ENCODE results near the gene CILP2. TPM values are rescaled to one million over a fixed set of nuclear protein-coding genes. Genes with fewer than 3 reads are reported as not detected.

The CILP2 gene
- total and polyA plus RNA-seq, 2 experiments from 2014 or later, result 4.0 to 21.6 TPM

- ATAC-seq (no peak), DNase-seq (ENCODE audit: low spot score) (no peak)
- Histone ChIP-seq H3K36me3 (ENCODE audit: insufficient read depth) (no peaks in the 10 kb centered on the region), H3K79me2 (replicated peaks; ENCODE audit: insufficient read depth) (no peaks in the 10 kb centered on the region), H2AFZ (no peak overlapping the region), H4K20me1 (replicated peaks; ENCODE audit: insufficient read depth) (no peaks in the 10 kb centered on the region), H3F3A (replicated peaks; ENCODE audit: low read depth) (peaks cover 7% of the 10 kb centered on the region; the same call in 1 of the 2 replicates), H3K9me2 (ENCODE audit: insufficient read depth) (no peaks in the 10 kb centered on the region), H3K27me3 (ENCODE audit: insufficient read depth) (no peaks in the 10 kb centered on the region), H3K4me1 (ENCODE audit: insufficient read depth) (no peaks in the 10 kb centered on the region), H3K4me2 (no peak overlapping the region), H3K27ac (ENCODE audit: low read depth) (no peak overlapping the region), H3K4me3 (no peak overlapping the region)
- Mint-ChIP-seq H3K4me1 (peaks cover 6% of the 10 kb centered on the region; the same call in 1 of the 3 replicates), H3K4me3 (no peak overlapping the region), H3K27me3 (ENCODE audit: insufficient read depth, low read depth, poor library complexity) (peaks cover 11% of the 10 kb centered on the region), H3K9me3 (no peaks in the 10 kb centered on the region; the same call in 1 of the 3 replicates), H3K36me3 (ENCODE audit: low read depth) (no peaks in the 10 kb centered on the region; the same call in 2 of the 3 replicates), H3K27ac (no peak overlapping the region)
- TF ChIP-seq ZNF462 (CRISPR knock-in tag; IDR thresholded peaks at IDR 0.05) (no peak), REST (IDR thresholded peaks at IDR 0.05; ENCODE audit: unreplicated experiment) (no peak), JUNB (IDR thresholded peaks at IDR 0.05; ENCODE audit: unreplicated experiment) (no peak), CREB1 (CRISPR knock-in tag; IDR thresholded peaks at IDR 0.05; ENCODE audit: low read depth) (no peak), ZNF331 (CRISPR knock-in tag; IDR thresholded peaks at IDR 0.05; ENCODE audit: low read depth) (no peak), EZH2 (IDR thresholded peaks at IDR 0.05; ENCODE audit: low read depth, unreplicated experiment) (no peak), NANOG (IDR thresholded peaks at IDR 0.05; ENCODE audit: borderline replicate concordance) (no peak), ETS1 (IDR thresholded peaks at IDR 0.05) (no peak), ZNF114 (CRISPR knock-in tag; IDR thresholded peaks at IDR 0.05) (no peak), STAT1 (IDR thresholded peaks at IDR 0.05; ENCODE audit: unreplicated experiment) (no peak), EZH2phosphoT487 (IDR thresholded peaks at IDR 0.05; ENCODE audit: unreplicated experiment) (no peak), POLR2AphosphoS5 (IDR thresholded peaks at IDR 0.05; ENCODE audit: low read depth) (no peak), CTCF (conservative IDR thresholded peaks at IDR 0.05; ENCODE audit: low read depth in 2 of 2) (no peak)
Measured at GRCh38 chr19:19550972-19551852, 13.1 kb downstream of the CILP2 start.

Measured in GM23338 (cell line).